ENCODE results near the gene CDH23. TPM values are rescaled to one million over a fixed set of nuclear protein-coding genes. Genes with fewer than 3 reads are reported as not detected.
A peak's percentile ranks its signal among the peaks of the same experiment; 100 is the strongest.

CDH23 gene
- total and polyA plus RNA-seq, 9 of the 15 experiments (the other 6 are each of a cell fraction or from before 2014, with no cell fraction given): 0.18 to 1.2 (median 0.47) TPM

DNA sequence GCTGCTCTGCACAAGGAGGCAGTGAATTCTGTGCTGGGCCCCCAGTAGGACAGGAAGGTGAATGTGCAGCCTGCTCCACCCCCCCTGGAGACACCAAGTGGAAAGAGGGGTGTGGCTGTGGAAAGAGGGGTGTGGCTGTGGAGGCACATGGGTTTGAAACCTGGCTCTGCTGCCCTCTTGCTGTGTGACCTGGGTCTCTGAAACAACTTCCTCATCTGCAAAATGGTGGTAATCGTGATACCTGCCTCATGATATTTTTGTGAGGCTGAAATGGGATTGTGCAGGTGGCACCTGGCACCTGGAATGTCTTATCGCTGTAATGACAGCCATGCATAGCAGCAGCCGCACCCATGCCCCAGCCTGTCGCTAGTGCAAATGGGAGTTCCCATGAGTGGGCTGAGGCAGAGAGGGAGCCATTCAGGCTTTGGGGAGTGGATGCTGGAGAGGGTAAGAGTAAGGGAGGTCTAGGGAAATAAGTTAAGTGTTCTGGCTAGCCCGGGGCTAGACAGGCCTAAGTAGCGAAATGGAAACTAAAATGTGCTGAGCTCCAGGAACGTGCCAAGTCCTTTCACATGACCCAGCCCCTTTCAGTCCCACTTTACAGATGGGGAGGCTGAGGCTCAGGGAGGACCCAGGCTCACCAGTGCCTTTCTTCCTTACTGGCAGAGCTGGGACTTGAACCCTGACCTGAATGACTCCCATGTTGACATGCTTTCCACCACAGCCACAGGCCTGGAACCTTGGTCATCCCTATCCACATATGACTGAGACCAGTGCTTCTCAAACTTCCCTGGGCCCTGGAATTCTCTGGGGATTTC, 287.8 kb downstream of the CDH23 start (continued):
- TF ChIP-seq CREB1 (IDR thresholded peaks at IDR 0.05) (peak; percentile 17; the same call in 1 of the 2 replicates), CREB1 (CRISPR knock-in tag; IDR thresholded peaks at IDR 0.05) (no peak), LARP7 (IDR thresholded peaks at IDR 0.05) (no peak), ARID1B (IDR thresholded peaks at IDR 0.05) (no peak), KAT8 (IDR thresholded peaks at IDR 0.05; ENCODE audit: low read depth) (no peak; the same call in none of the 2 replicates), YY1 (IDR thresholded peaks at IDR 0.05; ENCODE audit: borderline replicate concordance in 1 of 3, control insufficient read depth in 1 of 3, extremely low read depth in 1 of 3, insufficient read depth in 3 of 3, insufficient read length in 1 of 3, insufficient replicate concordance in 2 of 3, low read depth in 1 of 3, low read length in 2 of 3) (peak in 2 of 3 experiments; percentile 57 to 73), JUND (IDR thresholded peaks at IDR 0.05; ENCODE audit: borderline replicate concordance, low read depth, low read length) (peak; percentile 10; the same call in 1 of the 2 replicates), JUND (tag; IDR thresholded peaks at IDR 0.05; ENCODE audit: borderline replicate concordance, low read depth, low read length) (no peak; the same call in 2 of the 3 replicates), ESRRA (IDR thresholded peaks at IDR 0.05; ENCODE audit: borderline replicate concordance, low read depth) (peak; percentile 58; the same call in 1 of the 2 replicates), CTBP1 (IDR thresholded peaks at IDR 0.05; ENCODE audit: borderline replicate concordance) (peak; percentile 76; the same call in 1 of the 2 replicates), BRD4 (IDR thresholded peaks at IDR 0.05) (no peak), MBD2 (IDR thresholded peaks at IDR 0.05; ENCODE audit: borderline replicate concordance, low read depth) (no peak), ZNF668 (CRISPR knock-in tag; IDR thresholded peaks at IDR 0.05) (no peak), ZNF583 (CRISPR knock-in tag; IDR thresholded peaks at IDR 0.05) (no peak), SAFB2 (IDR thresholded peaks at IDR 0.05; ENCODE audit: borderline replicate concordance, low read depth, low read length, severe bottlenecking) (no peak), JUNB (CRISPR knock-in tag; conservative IDR thresholded peaks at IDR 0.05) (no peak), BHLHE40 (IDR thresholded peaks at IDR 0.05; ENCODE audit: low read length) (0 out of 2 replicates have a peak, but pooled peaks have one; percentile 16)
- TF ChIP-seq, protein P1, sequence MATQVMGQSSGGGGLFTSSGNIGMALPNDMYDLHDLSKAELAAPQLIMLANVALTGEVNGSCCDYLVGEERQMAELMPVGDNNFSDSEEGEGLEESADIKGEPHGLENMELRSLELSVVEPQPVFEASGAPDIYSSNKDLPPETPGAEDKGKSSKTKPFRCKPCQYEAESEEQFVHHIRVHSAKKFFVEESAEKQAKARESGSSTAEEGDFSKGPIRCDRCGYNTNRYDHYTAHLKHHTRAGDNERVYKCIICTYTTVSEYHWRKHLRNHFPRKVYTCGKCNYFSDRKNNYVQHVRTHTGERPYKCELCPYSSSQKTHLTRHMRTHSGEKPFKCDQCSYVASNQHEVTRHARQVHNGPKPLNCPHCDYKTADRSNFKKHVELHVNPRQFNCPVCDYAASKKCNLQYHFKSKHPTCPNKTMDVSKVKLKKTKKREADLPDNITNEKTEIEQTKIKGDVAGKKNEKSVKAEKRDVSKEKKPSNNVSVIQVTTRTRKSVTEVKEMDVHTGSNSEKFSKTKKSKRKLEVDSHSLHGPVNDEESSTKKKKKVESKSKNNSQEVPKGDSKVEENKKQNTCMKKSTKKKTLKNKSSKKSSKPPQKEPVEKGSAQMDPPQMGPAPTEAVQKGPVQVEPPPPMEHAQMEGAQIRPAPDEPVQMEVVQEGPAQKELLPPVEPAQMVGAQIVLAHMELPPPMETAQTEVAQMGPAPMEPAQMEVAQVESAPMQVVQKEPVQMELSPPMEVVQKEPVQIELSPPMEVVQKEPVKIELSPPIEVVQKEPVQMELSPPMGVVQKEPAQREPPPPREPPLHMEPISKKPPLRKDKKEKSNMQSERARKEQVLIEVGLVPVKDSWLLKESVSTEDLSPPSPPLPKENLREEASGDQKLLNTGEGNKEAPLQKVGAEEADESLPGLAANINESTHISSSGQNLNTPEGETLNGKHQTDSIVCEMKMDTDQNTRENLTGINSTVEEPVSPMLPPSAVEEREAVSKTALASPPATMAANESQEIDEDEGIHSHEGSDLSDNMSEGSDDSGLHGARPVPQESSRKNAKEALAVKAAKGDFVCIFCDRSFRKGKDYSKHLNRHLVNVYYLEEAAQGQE (IDR thresholded peaks at IDR 0.05; ENCODE audit: borderline replicate concordance): peak; percentile 66
- TF ChIP-seq, protein P1 (CRISPR knock-in tag; IDR thresholded peaks at IDR 0.05; ENCODE audit: low read depth): no peak
- TF ChIP-seq, protein P2, sequence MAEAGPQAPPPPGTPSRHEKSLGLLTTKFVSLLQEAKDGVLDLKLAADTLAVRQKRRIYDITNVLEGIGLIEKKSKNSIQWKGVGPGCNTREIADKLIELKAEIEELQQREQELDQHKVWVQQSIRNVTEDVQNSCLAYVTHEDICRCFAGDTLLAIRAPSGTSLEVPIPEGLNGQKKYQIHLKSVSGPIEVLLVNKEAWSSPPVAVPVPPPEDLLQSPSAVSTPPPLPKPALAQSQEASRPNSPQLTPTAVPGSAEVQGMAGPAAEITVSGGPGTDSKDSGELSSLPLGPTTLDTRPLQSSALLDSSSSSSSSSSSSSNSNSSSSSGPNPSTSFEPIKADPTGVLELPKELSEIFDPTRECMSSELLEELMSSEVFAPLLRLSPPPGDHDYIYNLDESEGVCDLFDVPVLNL (CRISPR knock-in tag; IDR thresholded peaks at IDR 0.05; ENCODE audit: low read depth): no peak
